Bronchial epithelial cell (primary cell): Measurements from ENCODE around the gene SNX17. TPM values are rescaled to one million over a fixed set of nuclear protein-coding genes. Genes with fewer than 3 reads are reported as not detected.
"Not testable (repeated sequence)": the region's sequence is repeated elsewhere in the genome, so short reads cannot be mapped to it uniquely, and the experiment has no call there.

ENCODE experiments used
- DNase-seq: peaks from one replicate; pipeline ENCODE4 v3.0.0-alpha.2; 2010; ENCODE audit warnings: low read depth
- FAIRE-seq: peaks from 2 replicates; lab custom pipeline; 2011; peaks lifted over from hg19 to GRCh38; lab: Jason Lieb, UNC
- H3K27me3 ChIP-seq: 2 replicates; pipeline ENCODE4 v1.5.1; 2011; ENCODE audit warnings: low read length; ENCODE audit not compliant: control insufficient read depth, insufficient read depth
- H3K36me3 ChIP-seq: 2 replicates; pipeline ENCODE4 v1.5.1; 2011; ENCODE audit warnings: low read length; ENCODE audit not compliant: control insufficient read depth, insufficient read depth
- H3K4me3 ChIP-seq: 2 replicates; pipeline ENCODE4 v1.5.1; 2011; ENCODE audit warnings: mild to moderate bottlenecking, low read depth, low read length, control low read depth
- CTCF ChIP-seq: IDR thresholded peaks from 2 replicates; pipeline ENCODE4 v1.5.1; 2011; ENCODE audit warnings: mild to moderate bottlenecking, moderate library complexity, low read length, control low read depth, inconsistent platforms; ENCODE audit not compliant: insufficient read depth, severe bottlenecking
- total RNA-seq: library from RNA; depleted of rRNA; stranded (reverse); fragments of >200 nt; gene quantifications from 2 replicates; pipeline ENCODE4 v1.2.1, GENCODE V29; 2014

The SNX17 gene
- total RNA-seq, 1 donor from 2014 or later, result 102 TPM

GRCh38 chr2:27416151-27416550, 45.7 kb downstream of the SNX17 start:
- H3K27me3 ChIP-seq, result no peaks in the 10 kb centered on the region
- TF ChIP-seq CTCF, result no peak
- H3K4me3 ChIP-seq, result no peak overlapping the region
- DNase-seq (no peak), FAIRE-seq (no peak)
- no peaks in the 10 kb centered on the region for H3K36me3 ChIP-seq

GRCh38 chr2:27420996-27421395, 50.6 kb downstream of the SNX17 start:
- TF ChIP-seq CTCF, result no peak
- Histone ChIP-seq H3K27me3 (no peaks in the 10 kb centered on the region), H3K36me3 (no peaks in the 10 kb centered on the region), H3K4me3 (no peak overlapping the region)
- FAIRE-seq, result no peak
- peak; percentile 35 for DNase-seq

- H3K36me3 ChIP-seq, result no peaks in the 10 kb centered on the region
- no peak for TF ChIP-seq CTCF
- no peak for FAIRE-seq
Measured at GRCh38 chr2:27421660-27422250, 51.3 kb downstream of the SNX17 start.

GRCh38 chr2:27422958-27423357, 52.5 kb downstream of the SNX17 start:
- FAIRE-seq (no peak), DNase-seq (no peak)
- Histone ChIP-seq H3K4me3 (no peak overlapping the region), H3K36me3 (no peaks in the 10 kb centered on the region), H3K27me3 (no peaks in the 10 kb centered on the region)
- TF ChIP-seq CTCF, result no peak

More at GRCh38 chr2:27421660-27422250, 51.3 kb downstream of the SNX17 start:
- Histone ChIP-seq H3K4me3 (no peak overlapping the region), H3K27me3 (no peaks in the 10 kb centered on the region)
- no peak for DNase-seq

GRCh38 chr2:27425039-27425438, 54.6 kb downstream of the SNX17 start:
- not testable (repeated sequence) for H3K36me3 ChIP-seq, H3K27me3 ChIP-seq, FAIRE-seq, DNase-seq, H3K4me3 ChIP-seq

Other genes starting within 250 kb of the SNX17 start
- not detected in 2 replicates for gene ABHD1, start 246.8 kb upstream of the SNX17 start, total RNA-seq
- gene PREB, start 236.0 kb upstream of the SNX17 start, total RNA-seq, result 46.1 and 69.3 TPM in 2 replicates
- not detected in 2 replicates for gene PRR30, start 231.2 kb upstream of the SNX17 start, total RNA-seq
- under 0.01 TPM in 1 of 2 replicates, not detected in the other for gene TCF23, start 221.6 kb upstream of the SNX17 start, total RNA-seq
- gene ATRAID, start 158.6 kb upstream of the SNX17 start, total RNA-seq, result 184 and 257 TPM in 2 replicates
- 6.3 and 21.1 TPM in 2 replicates for gene SLC5A6, start 158.3 kb upstream of the SNX17 start, total RNA-seq
- 21.6 and 24.3 TPM in 2 replicates for gene CAD, start 153.2 kb upstream of the SNX17 start, total RNA-seq
- not detected in 2 replicates for gene SLC30A3, start 107.6 kb upstream of the SNX17 start, total RNA-seq
- not detected in 2 replicates for gene DNAJC5G, start 95.2 kb upstream of the SNX17 start, total RNA-seq
- gene TRIM54, start 88.2 kb upstream of the SNX17 start, total RNA-seq, result not detected in 2 replicates
- 0.51 and 1.8 TPM in 2 replicates for gene UCN, start 62.2 kb upstream of the SNX17 start, total RNA-seq
- gene MPV17, start 47.5 kb upstream of the SNX17 start, total RNA-seq, result 43.3 and 55.3 TPM in 2 replicates
- gene GTF3C2, start 13.9 kb upstream of the SNX17 start, total RNA-seq, result 19.2 and 20.9 TPM in 2 replicates
- gene EIF2B4, start 278 bp upstream of the SNX17 start, total RNA-seq, result 29.7 and 32.4 TPM in 2 replicates
- gene ZNF513, start 10.1 kb downstream of the SNX17 start, total RNA-seq, result 7.1 and 9.5 TPM in 2 replicates
- gene PPM1G, start 39.0 kb downstream of the SNX17 start, total RNA-seq, result 94.2 and 143 TPM in 2 replicates
- 93.7 and 125 TPM in 2 replicates for gene NRBP1, start 58.0 kb downstream of the SNX17 start, total RNA-seq
- gene KRTCAP3, start 71.8 kb downstream of the SNX17 start, total RNA-seq, result 28.4 and 29.1 TPM in 2 replicates
- gene IFT172, start 119.1 kb downstream of the SNX17 start, total RNA-seq, result 5.0 and 5.5 TPM in 2 replicates
- gene FNDC4, start 124.6 kb downstream of the SNX17 start, total RNA-seq, result 7.6 and 8.1 TPM in 2 replicates
- not detected in 2 replicates for gene GCKR, start 126.2 kb downstream of the SNX17 start, total RNA-seq
- gene ZNF512, start 212.4 kb downstream of the SNX17 start, total RNA-seq, result 6.4 and 7.4 TPM in 2 replicates